Stimulated activated CD4-positive, alpha-beta T cell treated with anti-CD3 and anti-CD28 coated beads, TNF-alpha, amount 100 ng/mL, for 1 hour (primary cell): ENCODE results near the gene MMP1.
"Not testable (repeated sequence)": the region's sequence is repeated elsewhere in the genome, so short reads cannot be mapped to it uniquely, and the experiment has no call there.

Experiments used
- DNase-seq, 3 donors: peaks; one replicate each; pipeline ENCODE4 v3.0.0-alpha.2; 2020; ENCODE audit warnings: low read depth in 3 of 3, low spot score in 1 of 3

Gene MMP1

GRCh38 chr11:102761646-102762238, 36.2 kb downstream of the MMP1 start:
- no peak for DNase-seq

DNA sequence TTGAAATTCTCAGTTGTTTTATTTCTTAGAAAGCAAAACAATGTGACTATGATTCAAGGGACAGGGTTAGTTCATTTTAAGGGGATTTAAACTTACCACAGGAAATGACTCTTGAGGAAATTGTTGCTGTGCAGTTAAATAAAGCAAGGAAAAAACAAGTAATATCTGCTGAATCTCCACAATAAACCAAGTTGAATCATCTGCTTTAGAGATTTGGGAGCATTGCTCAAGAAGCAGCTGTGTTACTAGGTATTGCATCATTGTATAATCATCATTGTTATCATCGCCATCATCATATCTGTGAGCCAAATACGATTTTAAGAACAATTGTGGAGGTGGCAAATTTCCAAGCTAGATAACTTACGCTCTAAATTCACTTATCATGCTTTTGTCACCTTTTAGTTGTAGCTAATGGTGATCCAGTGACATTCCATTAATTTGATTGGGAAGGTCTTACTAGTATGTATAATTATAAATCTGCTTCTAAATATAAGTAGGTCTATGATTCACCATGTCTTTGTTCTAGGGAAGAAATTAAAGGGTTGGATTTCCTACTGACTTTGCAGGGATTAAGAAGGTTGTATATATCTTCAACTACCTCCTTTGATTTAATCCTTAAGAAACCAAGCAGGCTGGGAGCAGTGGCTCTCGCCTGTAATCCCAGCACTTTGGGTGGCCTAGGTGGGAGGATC, 37.5 kb downstream of the MMP1 start:
- DNase-seq, result no peak

DNA sequence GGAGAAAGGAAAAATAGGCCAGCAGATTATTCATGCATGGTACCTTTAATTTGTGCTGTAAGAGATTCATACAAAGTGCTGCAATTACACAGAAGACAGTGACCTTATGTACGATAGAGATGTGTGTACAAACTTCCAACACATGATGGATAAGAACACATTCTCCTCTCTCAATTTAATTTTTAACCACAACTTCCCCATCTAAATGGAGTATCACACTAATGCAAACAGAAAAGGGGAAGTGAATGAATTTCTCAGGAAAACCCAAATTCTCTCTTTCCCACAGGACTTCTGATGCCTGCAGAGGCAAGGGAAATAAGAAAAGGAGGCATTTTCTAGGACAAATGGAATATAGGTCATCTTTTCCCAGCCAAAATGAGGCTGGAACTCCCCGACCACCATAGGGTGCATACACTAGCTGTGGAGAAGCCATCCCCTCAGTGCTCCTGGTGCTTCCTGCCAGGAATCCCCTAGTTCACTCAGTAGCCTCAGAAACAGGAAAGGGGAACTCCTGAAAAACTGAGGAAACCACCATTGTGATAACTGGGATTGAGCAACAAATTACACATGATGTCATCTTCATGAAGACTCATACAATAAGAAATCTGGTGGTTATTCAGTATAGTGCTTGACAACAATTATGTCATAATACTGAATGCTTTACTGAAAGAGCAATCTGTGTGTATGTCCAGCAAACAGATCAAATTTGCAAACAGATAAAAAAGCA, 40.0 kb downstream of the MMP1 start:
- DNase-seq, result no peak

DNA sequence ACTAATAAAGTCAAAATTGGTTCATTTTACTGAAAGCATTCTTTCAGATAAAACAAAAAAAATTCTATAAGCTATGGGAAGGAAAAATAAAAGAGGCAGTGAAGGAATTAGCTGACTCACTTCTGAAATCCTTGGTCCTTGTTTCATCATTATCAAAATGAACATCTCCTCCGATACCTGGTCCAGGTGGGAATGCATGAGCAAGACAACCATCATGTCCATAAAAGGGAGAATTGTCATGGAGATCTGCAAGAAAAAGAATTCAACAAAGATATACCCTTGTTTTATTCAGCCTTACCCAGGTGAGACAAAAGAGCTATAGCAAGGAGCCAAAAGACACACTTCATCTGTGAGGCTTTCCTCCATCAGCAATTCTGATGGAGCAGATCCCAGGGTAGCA, 44.7 kb downstream of the MMP1 start:
- no peak for DNase-seq

GRCh38 chr11:102751673-102752072, 46.3 kb downstream of the MMP1 start:
- DNase-seq, result no peak

- DNase-seq, result no peak
Measured at GRCh38 chr11:102749101-102749722, 48.7 kb downstream of the MMP1 start.

DNA sequence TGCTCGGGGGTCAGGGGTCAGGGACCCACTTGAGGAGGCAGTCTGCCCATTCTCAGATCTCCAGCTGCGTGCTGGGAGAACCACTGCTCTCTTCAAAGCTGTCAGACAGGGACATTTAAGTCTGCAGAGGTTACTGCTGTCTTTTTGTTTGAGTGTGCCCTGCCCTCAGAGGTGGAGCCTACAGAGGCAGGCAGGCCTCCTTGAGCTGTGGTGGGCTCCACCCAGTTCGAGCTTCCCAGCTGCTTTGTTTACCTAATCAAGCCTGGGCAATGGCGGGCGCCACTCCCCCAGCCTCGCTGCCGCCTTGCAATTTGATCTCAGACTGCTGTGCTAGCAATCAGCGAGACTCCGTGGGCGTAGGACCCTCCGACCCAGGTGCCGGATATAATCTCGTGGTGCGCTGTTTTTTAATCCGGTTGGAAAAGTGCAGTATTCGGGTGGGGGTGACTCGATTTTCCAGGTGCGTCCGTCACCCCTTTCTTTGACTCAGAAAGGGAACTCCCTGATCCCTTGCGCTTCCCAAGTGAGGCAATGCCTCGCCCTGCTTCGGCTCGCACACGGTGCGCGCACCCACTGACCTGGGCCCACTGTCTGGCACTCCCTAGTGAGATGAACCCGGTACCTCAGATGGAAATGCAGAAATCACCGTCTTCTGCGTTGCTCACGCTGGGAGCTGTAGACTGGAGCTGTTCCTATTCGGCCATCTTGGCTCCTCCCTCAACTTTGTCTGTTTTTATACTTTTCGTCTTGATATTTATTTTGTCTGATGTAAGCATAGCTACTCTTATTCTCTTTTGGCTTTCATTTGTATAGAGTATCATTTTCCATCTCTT, 51.0 kb downstream of the MMP1 start:
- DNase-seq, result not testable (repeated sequence)
